Heart left ventricle (tissue), 16 donors: Measurements from ENCODE around the gene CEP250. TPM values are rescaled to one million over a fixed set of nuclear protein-coding genes. Genes with fewer than 3 reads are reported as not detected.

Experiments
- ATAC-seq, 4 donors: fragments of 200-7000 bp; cut with Tn5 transposase; one replicate each; pipeline ENCODE4 v1.9.1; 2020 to 2022; ENCODE audit warnings: moderate library complexity in 4 of 4, mild to moderate bottlenecking in 3 of 4, moderate number of reproducible peaks in 1 of 4
- DNase-seq, 5 donors: peaks; one replicate each; pipeline ENCODE4 v3.0.0-alpha.2; 2020
- H3K27ac ChIP-seq, 12 donors: fragments of 200-600 bp; sonication (generic) in 4 of 12; one replicate each; pipeline versions ENCODE4 v1.5.0 to v1.8.0; 2016 to 2022; ENCODE audit warnings: mild to moderate bottlenecking in 2 of 12
- H3K27me3 ChIP-seq, 9 donors: fragments of 200-600 bp; sonication (generic) in 2 of 9; one replicate each; pipeline versions ENCODE4 v1.5.1 to v1.8.0; 2016 to 2022; ENCODE audit warnings: mild to moderate bottlenecking in 3 of 9
- H3K36me3 ChIP-seq, 9 donors: fragments of 200-600 bp; sonication (generic) in 2 of 9; one replicate each; pipeline versions ENCODE4 v1.5.0 to v1.8.0; 2018 to 2022; ENCODE audit warnings: mild to moderate bottlenecking in 2 of 9
- H3K4me1 ChIP-seq, 12 donors: fragments of 200-600 bp; sonication (generic) in 4 of 12; one replicate each; pipeline versions ENCODE4 v1.5.0 to v1.8.0; 2016 to 2022; ENCODE audit warnings: mild to moderate bottlenecking in 3 of 12
- H3K4me3 ChIP-seq, 12 donors: fragments of 200-600 bp; sonication (generic) in 4 of 12; one replicate each; pipeline versions ENCODE4 v1.5.0 to v1.8.0; 2017 to 2022; ENCODE audit warnings: mild to moderate bottlenecking in 9 of 12, moderate library complexity in 4 of 12
- H3K9me3 ChIP-seq, 12 donors: fragments of 200-600 bp; sonication (generic) in 4 of 12; one replicate each; pipeline versions ENCODE4 v1.5.0 to v1.8.0; 2016 to 2022; ENCODE audit warnings: mild to moderate bottlenecking in 1 of 12
- CTCF ChIP-seq, 12 donors: fragments of 200-600 bp; sonication (generic) in 4 of 12; IDR thresholded peaks; one replicate each; pipeline versions ENCODE4 v1.5.0 to v1.8.0; 2018 to 2022; ENCODE audit warnings: antibody characterized with exemption in 12 of 12, mild to moderate bottlenecking in 5 of 12
- POLR2A ChIP-seq, 2 donors: fragments of 450-650 bp; IDR thresholded peaks; one replicate each; pipeline ENCODE4 v1.6.1; 2017; ENCODE audit warnings: antibody characterized with exemption in 2 of 2, mild to moderate bottlenecking in 2 of 2, moderate library complexity in 2 of 2
- WGBS, 4 donors: extraction: QIAGEN DNeasy Blood & Tissue Kit in 2 of 4; methylation state at CpG; one replicate each; pipeline versions ENCODE4 v1.1.5 to v1.1.7; 2013 to 2018; 5-methylcytosine and 5-hydroxymethylcytosine counted together
- intact Hi-C, 10 donors: fragments of 100-400 bp; cut with DNase I; formaldehyde crosslinking; loops; one replicate each; pipeline versions ENCODE4 v1.11.1 to v1.14.2; 2022
- polyA plus RNA-seq, 2 donors: library from polyadenylated mRNA; stranded (reverse); fragments of 200-250 nt; gene quantifications; one replicate each; pipeline ENCODE4 v1.2.3, GENCODE V29; 2013
- total RNA-seq, 9 donors: library from RNA; depleted of rRNA in 2 of 9; stranded (reverse); fragments of >200 nt in 2 of 9; fragmentation: NEBNext Ultra II Directional in 3 of 9; extraction: Animal tissue kit (Norgen Biotek cat#: 25700) in 3 of 9; gene quantifications; one replicate each; pipeline versions ENCODE4 v1.1.0 to v1.2.4, GENCODE V29; 2016 to 2023
- donor health status: ischemic (EF 13 %, LVEDD 7.1; RV severe dilation, severe dysfunction).
- donor health status: healthy with polysubstance abuse.
- donor health status: DM: no; HTN: yes; CAD: no.
- donor health status: DM: no; HTN: no; CAD: no.
- donor health status: ischemic (EF 25% LVEDD 6.9; RV normal size, moderate dysfunction).
- donor health status: ischemic (EF 25% LVEDD 5.7; RV mildly dilated, moderate dysfunction).
- donor health status: healthy.
- donor health status: DM: yes; HTN: yes; CAD: no.
- donor health status: ischemic (EF 35%, LVEDD 5.7; RV mildly dilated, moderate dysfunction).
- donor health status: nonischemic (EF 11% LVEDD 7.7; RV severe dilation, severe dysfunction).
- donor health status: DM: yes; HTN: yes; CAD: no.
- donor health status: PGD.
- donor health status: ischemic (EF 29% LVEDD 5.4; RV normal size, mild dysfunction).
- donor health status: nonischemic (EF 23%, LVEDD 6.1; RV moderate dilation, normal function).

The CEP250 gene
- total and polyA plus RNA-seq, 11 donors, result 11.4 to 21.4 (median 14.9) TPM

DNA sequence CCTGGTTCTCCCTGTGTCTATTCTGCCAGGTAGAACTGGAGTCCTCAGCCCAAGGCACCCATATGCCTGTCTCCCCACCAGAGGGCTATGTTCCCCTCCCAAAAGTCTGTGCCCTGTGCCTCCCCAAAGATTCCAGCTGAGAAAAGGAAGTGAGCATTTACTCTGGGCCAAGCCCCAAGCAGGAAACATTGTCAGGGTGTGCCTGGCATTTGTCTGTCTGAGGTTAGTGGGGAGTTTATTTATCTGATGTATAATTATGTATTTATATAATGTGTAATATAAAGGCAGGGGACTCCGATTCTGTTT lies 23.0 kb upstream of the CEP250 start:
- WGBS, 4 donors, result 71 to 83% (median 76%) methylated on average over 1 of the region's 1 CpG

GRCh38 chr20:35433337-35433736 lies 22.1 kb upstream of the CEP250 start:
- ATAC-seq, result no peak
- whole genome bisulfite sequencing, 4 donors, result 85 to 100% (median 87%) methylated on average over 1 to 2 of the region's 2 CpGs
- intact Hi-C loops, result loop anchor here in 1 of 10 donors (10.0 kb wide), 2 partner anchors 289 to 599 kb away; partner anchors contain the start of gene EDEM2
- Histone ChIP-seq H3K36me3 (no peaks in the 10 kb centered on the region), H3K27me3 (no peaks in the 10 kb centered on the region), H3K4me3 (no peak overlapping the region), H3K4me1 (peaks cover 0 to 5% (median 0%) of the 10 kb centered on the region in 12 donors), H3K27ac (no peak overlapping the region), H3K9me3 (no peaks in the 10 kb centered on the region)
- no peak for TF ChIP-seq POLR2A (IDR thresholded peaks at IDR 0.05)
- no peak for TF ChIP-seq CTCF (IDR thresholded peaks at IDR 0.05)
- DNase-seq, result no peak

More for the DNA sequence above, 23.0 kb upstream of the CEP250 start:
- Histone ChIP-seq H3K9me3 (no peaks in the 10 kb centered on the region), H3K36me3 (no peaks in the 10 kb centered on the region), H3K27ac (no peak overlapping the region), H3K4me3 (no peak overlapping the region), H3K4me1 (no peaks in the 10 kb centered on the region), H3K27me3 (no peaks in the 10 kb centered on the region)
- intact Hi-C loops, result loop anchor here in 1 of 10 donors (10.0 kb wide), 2 partner anchors 288 to 598 kb away; partner anchors contain the start of gene EDEM2
- DNase-seq (no peak), ATAC-seq (no peak)
- TF ChIP-seq CTCF (IDR thresholded peaks at IDR 0.05) (no peak), POLR2A (IDR thresholded peaks at IDR 0.05) (no peak)

- peak; percentile 15 to 75 (median 47) for DNase-seq
- Histone ChIP-seq H3K9me3 (no peaks in the 10 kb centered on the region), H3K27me3 (no peaks in the 10 kb centered on the region), H3K4me3 (no peak overlapping the region), H3K4me1 (peaks cover 0 to 8% (median 0%) of the 10 kb centered on the region in 12 donors), H3K27ac (no peak overlapping the region), H3K36me3 (no peaks in the 10 kb centered on the region)
- WGBS, 4 donors, result 79 to 87% (median 83%) methylated on average over 31 to 53 of the region's 53 CpGs
- peak in 2 of 4 donors; percentile 41 to 53 for ATAC-seq
- TF ChIP-seq CTCF (IDR thresholded peaks at IDR 0.05) (no peak), POLR2A (IDR thresholded peaks at IDR 0.05) (no peak)
- intact Hi-C loops, result loop anchor here in 2 of 10 donors (5.0 to 10.0 kb wide), 4 partner anchors 92 to 600 kb away; partner anchors contain the start of gene EDEM2 (in 1 of the 2)
Observed at GRCh38 chr20:35434085-35435005, 21.1 kb upstream of the CEP250 start.

- Histone ChIP-seq H3K4me3 (no peak overlapping the region), H3K27me3 (no peaks in the 10 kb centered on the region), H3K36me3 (no peaks in the 10 kb centered on the region), H3K9me3 (no peaks in the 10 kb centered on the region), H3K27ac (no peak overlapping the region), H3K4me1 (peaks cover 0 to 8% (median 0%) of the 10 kb centered on the region in 12 donors)
- intact Hi-C loops, result loop anchor here in 3 of 10 donors (2.0 to 10.0 kb wide), 5 partner anchors 94 to 601 kb away; partner anchors contain the start of gene EDEM2 (in 1 of the 3)
- DNase-seq (no peak), ATAC-seq (no peak)
- TF ChIP-seq CTCF (IDR thresholded peaks at IDR 0.05) (no peak), POLR2A (IDR thresholded peaks at IDR 0.05) (no peak)
- 79 to 84% (median 82%) methylated on average over 4 of the region's 4 CpGs for WGBS, 4 donors
Observed at GRCh38 chr20:35436177-35436573, 19.2 kb upstream of the CEP250 start.
